Measurements from ENCODE around the gene SLC22A23.

SLC22A23 gene

DNA sequence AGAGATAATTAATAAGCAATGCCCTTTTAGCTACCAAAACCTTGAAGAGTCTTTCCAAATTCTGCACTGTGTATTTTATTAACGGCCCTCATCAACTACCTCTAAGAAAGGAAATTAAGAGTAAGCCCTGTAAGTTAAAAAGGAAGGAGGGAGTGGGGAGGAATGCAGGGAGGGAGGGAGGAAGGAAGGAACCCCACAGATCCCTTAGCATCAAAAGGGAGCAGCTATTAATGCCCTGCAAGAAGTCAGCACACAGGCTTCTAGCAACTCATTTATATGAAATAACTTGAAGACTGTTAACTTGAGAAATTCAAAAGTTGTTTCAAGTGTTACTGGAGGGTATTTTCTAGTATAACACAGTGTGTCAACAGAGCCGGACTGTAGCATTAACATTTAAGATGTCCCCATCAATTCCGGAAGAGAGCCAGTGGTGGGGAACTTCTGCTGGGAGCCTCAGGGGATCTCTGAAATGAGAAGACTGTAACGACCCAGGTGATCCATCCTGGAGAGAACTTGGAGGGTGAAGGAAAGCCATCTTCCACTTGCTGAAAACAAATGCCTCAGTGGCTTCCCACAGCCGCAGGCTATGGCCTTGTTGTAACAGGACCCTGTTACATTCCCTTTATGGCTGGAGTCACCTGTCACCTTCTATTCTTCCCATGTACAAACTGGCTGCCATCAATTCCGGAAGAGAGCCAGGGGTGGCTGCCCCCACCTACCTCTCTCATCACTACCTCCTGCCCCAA, 33.2 kb downstream of the SLC22A23 start:
- in situ Hi-C loops (cut with MboI; ENCODE audit: low sequenced_read_pairs) = no loop called here

GRCh38 chr6:3422435-3423070, 34.3 kb downstream of the SLC22A23 start:
- in situ Hi-C loops (cut with MboI; ENCODE audit: low sequenced_read_pairs) = no loop called here

- in situ Hi-C loops (cut with MboI; ENCODE audit: low sequenced_read_pairs) = no loop called here
These were observed 34.9 kb downstream of the SLC22A23 start for GRCh38 chr6:3421791-3422434.

DNA sequence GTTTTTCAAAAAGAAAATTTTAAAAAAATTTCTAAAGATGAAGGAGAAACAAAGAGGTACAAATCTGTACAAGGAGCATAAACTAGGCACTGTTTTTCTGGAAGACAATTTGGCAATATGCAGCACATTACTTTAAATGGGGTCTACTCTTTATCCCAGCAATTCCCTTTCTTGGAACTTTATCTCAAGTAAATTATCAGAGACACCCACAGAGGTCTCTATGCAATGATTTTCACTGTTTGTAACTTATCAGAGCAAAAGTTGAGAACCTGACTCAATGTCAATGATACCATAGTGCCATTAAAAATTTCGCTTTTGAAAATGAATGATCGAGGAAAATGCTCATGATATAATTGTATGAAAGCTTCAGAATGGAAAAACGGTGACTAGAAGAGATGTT, 35.7 kb downstream of the SLC22A23 start:
- in situ Hi-C loops (cut with MboI; ENCODE audit: low sequenced_read_pairs) = no loop called here

DNA sequence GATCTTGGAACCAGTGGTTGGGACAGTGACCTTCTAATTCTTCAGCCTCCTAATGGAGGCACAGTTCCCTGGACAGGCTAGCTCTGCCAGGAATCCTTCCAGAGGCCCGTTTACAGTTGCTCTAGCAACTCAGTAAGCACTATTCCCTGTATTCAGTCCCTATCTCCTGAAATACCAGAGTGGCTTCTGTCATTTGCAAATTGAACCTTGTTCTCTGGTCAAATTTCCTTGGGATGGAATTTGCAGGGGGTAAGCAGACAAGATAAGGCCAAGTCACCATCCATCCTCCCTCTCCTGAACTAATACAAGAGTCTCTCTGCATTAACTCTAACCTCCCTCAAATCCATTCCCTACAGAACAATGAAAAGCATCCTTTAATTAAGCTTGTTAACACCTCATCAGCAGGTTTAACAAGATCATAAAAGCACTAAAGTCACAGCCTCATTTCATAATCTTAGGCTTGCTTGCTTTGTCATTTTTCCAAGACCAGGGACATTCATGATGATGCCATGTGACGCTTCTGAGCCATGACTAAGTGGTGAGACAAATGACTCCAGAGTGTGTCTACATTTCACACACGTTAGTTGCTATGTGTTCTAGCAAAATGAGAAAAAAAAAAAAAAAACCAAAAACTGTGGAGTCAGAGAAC, 37.1 kb downstream of the SLC22A23 start:
- in situ Hi-C loops (cut with MboI; ENCODE audit: low sequenced_read_pairs) = no loop called here

DNA sequence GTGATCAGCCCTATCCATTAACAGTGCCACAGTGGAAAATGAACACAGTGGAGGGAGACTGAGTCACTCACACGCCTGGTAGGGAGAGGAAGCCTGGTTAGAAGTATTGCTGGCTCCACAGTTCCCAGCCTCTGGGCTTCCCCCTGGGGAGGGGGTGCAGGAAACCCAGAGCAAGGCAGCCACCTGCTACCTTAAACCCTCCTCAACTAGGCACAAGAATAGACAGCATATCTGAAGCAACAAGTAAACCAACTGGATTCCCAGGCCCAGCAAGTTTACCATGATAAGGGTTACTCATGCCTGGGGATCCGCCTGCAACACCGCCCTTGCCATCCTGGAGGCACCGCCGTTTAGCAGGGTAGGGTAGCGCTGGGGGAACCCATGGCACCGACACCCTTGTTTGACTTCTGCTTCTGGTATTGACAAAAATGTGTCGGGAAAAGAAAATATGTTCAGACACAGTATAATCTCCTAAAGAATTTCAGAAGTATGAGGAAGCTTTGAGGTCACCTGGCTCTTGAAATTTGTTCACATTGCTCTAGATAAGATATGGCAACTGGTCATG, 38.3 kb downstream of the SLC22A23 start:
- in situ Hi-C loops (cut with MboI; ENCODE audit: low sequenced_read_pairs) = no loop called here

DNA sequence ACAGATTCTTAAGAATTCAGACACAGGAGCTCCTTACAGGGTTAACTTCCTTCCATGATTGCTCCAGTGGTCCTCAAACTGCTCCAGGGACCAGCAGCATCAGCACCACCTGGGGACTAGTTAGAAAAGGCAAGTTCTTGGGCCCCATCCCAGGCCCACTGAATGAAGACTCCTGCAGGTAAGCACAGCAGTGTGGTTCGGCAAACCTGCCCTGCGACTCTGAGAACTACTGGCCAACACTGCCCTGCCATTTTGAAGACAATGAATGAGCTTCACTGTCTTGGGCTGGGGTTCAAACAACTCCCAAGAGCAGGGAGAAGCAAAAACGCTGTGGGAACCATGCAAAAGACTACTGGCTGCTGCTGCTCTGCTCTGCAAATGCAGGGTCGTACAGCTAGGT, 39.4 kb downstream of the SLC22A23 start:
- in situ Hi-C loops (cut with MboI; ENCODE audit: low sequenced_read_pairs) = no loop called here

GRCh38 chr6:3415490-3415889, 41.4 kb downstream of the SLC22A23 start:
- in situ Hi-C loops (cut with MboI; ENCODE audit: low sequenced_read_pairs) = no loop called here

DNA sequence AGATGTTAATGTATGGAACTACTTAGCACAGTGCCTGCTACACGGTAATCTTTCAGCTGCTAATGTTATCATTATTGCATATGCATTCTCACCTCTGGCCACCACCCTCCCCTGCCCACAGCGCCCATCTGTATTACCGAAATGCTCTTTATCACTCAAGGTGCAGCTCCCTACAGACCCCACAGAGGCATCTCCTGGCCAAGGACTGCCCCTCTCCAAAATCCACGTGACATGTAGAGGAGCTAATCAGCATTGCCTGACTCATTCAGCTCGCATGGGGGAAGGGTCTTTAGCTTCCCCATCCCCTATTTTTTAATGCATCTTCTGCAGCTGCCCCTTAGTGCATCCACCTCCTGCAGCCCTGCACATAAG, 41.8 kb downstream of the SLC22A23 start:
- in situ Hi-C loops (cut with MboI; ENCODE audit: low sequenced_read_pairs) = no loop called here

GRCh38 chr6:3414327-3415081, 42.3 kb downstream of the SLC22A23 start:
- in situ Hi-C loops (cut with MboI; ENCODE audit: low sequenced_read_pairs) = no loop called here

DNA sequence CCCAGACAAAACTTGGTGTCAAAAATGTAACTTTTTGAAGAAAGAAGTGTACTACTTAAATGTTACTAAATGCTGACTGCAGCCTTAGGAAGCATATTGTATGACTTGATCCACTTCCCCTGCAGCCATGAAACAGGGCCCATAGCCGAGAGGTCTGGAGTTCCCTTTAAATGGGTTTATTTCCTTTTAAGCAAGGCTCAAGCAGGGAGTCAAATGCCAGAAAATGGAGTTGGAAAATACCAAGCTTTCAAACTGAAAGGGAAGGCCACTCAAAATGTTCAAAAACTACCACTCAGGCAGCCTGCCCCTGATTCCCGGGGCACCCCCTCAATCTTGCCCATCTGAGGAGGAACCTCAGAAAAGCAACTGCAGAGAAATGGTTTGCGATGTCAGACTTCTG, 43.3 kb downstream of the SLC22A23 start:
- in situ Hi-C loops (cut with MboI; ENCODE audit: low sequenced_read_pairs) = no loop called here

GRCh38 chr6:3412779-3413500, 43.9 kb downstream of the SLC22A23 start:
- in situ Hi-C loops (cut with MboI; ENCODE audit: low sequenced_read_pairs) = no loop called here

DNA sequence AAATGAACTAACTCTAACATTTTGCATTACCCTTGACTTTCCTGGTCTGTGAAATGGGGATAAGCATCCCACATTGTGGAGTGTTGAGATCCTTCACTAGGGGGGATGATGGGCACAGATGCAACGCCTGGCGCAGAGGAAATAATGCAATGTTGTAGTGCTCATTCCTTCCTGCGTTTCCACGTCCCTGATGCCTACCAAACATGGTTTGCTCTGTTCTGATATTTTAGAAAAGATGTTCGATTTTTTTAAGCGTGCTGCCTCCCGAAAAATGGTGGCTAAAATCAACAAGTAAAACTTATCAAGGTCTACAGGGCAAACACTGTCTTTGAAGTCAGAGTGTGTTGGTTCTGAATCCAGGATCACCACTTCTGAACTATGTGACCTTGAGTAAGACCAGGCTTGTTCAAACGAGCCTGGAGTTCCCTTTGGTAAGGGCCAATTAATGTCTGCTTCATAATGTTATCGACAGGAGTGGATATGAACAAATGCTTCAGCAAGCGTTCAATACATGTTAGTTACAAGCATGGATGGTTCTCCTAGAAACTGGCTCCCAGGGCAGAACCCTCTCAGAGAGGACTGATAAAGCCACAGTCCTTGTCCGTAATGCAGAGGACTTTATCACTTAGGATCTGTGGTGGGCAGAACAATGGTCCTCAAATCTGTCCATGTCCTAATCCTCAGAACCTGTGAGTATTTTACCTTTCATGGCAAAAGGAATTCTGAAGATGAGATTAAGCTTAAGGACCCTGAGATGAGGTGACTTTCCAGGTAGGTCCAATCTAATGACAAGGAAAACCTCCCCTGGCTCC, 44.7 kb downstream of the SLC22A23 start:
- in situ Hi-C loops (cut with MboI; ENCODE audit: low sequenced_read_pairs) = no loop called here

DNA sequence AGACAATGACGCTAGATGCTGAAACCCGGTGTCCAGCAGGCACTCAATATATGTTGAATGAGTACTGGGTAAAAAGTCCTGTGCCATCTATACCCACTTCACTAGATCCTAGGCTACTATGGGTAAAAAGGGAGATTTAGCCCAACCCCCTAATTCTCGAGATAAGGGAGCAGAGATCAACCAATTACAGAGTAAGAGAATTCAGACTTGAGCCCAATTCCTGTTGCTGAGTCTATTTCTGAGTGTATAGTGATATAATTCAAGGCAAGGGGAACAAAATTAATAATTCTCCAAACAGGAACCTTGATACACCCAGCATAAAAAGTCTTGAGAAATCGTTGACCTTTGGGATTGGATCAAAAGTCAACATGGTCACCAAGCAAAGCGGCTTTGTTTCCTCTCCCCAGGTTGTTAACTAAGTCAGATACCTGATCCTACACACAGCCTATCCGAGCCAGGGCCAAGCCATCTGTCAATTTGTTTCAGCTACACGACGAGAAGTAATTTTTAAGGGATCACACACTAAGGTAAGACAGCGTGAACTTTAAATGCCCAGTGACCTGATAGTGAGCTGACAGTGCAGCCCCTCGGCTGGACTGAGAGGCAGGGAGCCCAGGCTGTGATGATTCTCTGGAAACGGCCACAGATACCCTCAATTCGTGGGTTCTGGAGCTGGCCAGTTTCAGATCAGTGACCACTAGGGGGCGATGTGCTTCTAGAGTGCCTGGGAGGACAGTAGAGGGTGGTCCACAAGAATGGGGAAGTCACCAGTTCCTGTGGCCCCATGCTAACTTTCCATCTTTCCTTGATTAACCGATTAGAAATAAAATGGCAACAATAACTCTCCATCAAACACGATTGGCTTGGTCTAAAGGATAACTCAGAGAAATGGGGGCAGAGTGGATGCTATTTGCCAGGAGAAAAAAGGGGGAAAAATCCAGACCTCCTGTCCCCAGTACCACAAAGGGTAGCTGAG, 46.2 kb downstream of the SLC22A23 start:
- in situ Hi-C loops (cut with MboI; ENCODE audit: low sequenced_read_pairs) = no loop called here

GRCh38 chr6:3409699-3410384, 47.0 kb downstream of the SLC22A23 start:
- in situ Hi-C loops (cut with MboI; ENCODE audit: low sequenced_read_pairs) = no loop called here

- in situ Hi-C loops (cut with MboI; ENCODE audit: low sequenced_read_pairs) = no loop called here
These were observed 48.2 kb downstream of the SLC22A23 start for GRCh38 chr6:3408665-3409064.

- in situ Hi-C loops (cut with MboI; ENCODE audit: low sequenced_read_pairs) = no loop called here
These were observed 49.0 kb downstream of the SLC22A23 start for GRCh38 chr6:3407840-3408239.
